ENCODE measurements around the gene ADAMTS17. TPM values are rescaled to one million over a fixed set of nuclear protein-coding genes. Genes with fewer than 3 reads are reported as not detected.

ADAMTS17 gene
- total RNA-seq, 2 donors from 2014 or later, result 4.0 to 6.8 TPM

GRCh38 chr15:100194996-100195395 is 146.8 kb downstream of the ADAMTS17 start:
- intact Hi-C loops (cut with DNase I), result loop anchor here in 1 of 2 donors (5.0 kb wide), 1 partner anchor 173 kb away; no protein-coding TSS in a partner anchor
- DNase-seq (ENCODE audit: low spot score), result no peak

DNA sequence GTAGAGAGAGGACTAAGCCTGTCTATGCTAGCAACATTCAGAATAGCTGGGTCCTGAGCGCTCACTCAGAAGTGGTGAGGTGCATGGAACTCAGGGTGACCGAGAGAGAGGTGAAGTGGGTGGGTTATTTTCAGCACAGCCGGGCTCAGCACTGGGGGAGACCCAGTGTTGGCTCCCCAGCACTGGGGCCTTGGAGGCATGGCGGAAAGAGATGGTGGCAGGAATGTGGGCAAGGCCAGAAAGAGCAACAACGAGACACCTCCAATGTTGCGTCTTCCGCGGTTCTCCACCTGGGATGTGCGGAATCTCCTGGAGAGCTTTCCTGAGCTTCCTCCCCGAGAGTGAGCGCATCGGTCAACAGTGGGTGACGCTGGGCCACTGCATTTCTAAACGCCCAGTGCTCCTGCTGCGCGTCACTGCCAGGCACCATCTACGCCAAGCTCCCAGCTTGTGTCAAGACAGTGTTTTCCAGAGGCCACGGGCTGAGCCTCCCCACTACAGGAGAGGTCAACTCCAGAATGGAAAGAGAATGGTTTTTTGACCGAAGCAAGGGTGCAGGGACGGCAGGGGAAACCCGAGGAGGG is 148.4 kb downstream of the ADAMTS17 start:
- intact Hi-C loops (cut with DNase I), result no loop called here
- DNase-seq (ENCODE audit: low spot score), result peak; percentile 49

GRCh38 chr15:100192097-100193080 is 149.4 kb downstream of the ADAMTS17 start:
- intact Hi-C loops (cut with DNase I), result no loop called here

GRCh38 chr15:100191161-100191560 is 150.6 kb downstream of the ADAMTS17 start:
- DNase-seq (ENCODE audit: low spot score), result peak; percentile 43
- intact Hi-C loops (cut with DNase I), result no loop called here

More at GRCh38 chr15:100192097-100193080, 149.4 kb downstream of the ADAMTS17 start:
- DNase-seq (ENCODE audit: low spot score), result peak; percentile 38

- DNase-seq (ENCODE audit: low spot score), result peak; percentile 49
- intact Hi-C loops (cut with DNase I), result no loop called here
Measured at GRCh38 chr15:100190675-100191074, 151.1 kb downstream of the ADAMTS17 start.

GRCh38 chr15:100189849-100190248 is 151.9 kb downstream of the ADAMTS17 start:
- DNase-seq (ENCODE audit: low spot score), result peak; percentile 68

DNA sequence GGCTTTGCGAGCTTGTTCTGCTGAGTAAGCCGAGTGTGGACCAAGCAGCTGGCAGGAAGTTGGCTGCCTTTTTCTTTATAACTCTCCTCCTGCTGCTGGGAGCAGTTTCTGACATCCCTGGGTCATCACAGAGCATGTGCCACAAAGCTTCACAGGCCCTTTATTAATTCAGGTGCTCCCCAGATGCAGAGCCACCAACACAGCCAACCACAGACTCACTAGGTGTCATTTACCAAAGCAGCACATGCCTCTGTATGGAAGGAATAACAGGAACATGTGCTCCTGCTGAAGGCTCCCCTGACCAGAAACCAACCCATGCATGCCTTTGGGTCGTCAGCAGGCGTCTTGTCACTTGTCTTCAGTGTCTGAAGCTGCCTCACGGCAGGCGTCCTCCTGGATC is 152.5 kb downstream of the ADAMTS17 start:
- intact Hi-C loops (cut with DNase I), result no loop called here
- DNase-seq (ENCODE audit: low spot score), result peak; percentile 67

More at GRCh38 chr15:100189849-100190248, 151.9 kb downstream of the ADAMTS17 start:
- intact Hi-C loops (cut with DNase I), result no loop called here

GRCh38 chr15:100187677-100188076 is 154.1 kb downstream of the ADAMTS17 start:
- peak; percentile 29 for DNase-seq (ENCODE audit: low spot score)
- intact Hi-C loops (cut with DNase I), result no loop called here

- peak; percentile 47 for DNase-seq (ENCODE audit: low spot score)
- intact Hi-C loops (cut with DNase I), result no loop called here
Measured at GRCh38 chr15:100186960-100187359, 154.8 kb downstream of the ADAMTS17 start.

GRCh38 chr15:100186366-100186765 is 155.4 kb downstream of the ADAMTS17 start:
- intact Hi-C loops (cut with DNase I), result no loop called here
- DNase-seq (ENCODE audit: low spot score), result peak; percentile 62

- intact Hi-C loops (cut with DNase I), result no loop called here
- DNase-seq (ENCODE audit: low spot score), result peak; percentile 43
Measured at GRCh38 chr15:100183921-100184495, 157.8 kb downstream of the ADAMTS17 start.

DNA sequence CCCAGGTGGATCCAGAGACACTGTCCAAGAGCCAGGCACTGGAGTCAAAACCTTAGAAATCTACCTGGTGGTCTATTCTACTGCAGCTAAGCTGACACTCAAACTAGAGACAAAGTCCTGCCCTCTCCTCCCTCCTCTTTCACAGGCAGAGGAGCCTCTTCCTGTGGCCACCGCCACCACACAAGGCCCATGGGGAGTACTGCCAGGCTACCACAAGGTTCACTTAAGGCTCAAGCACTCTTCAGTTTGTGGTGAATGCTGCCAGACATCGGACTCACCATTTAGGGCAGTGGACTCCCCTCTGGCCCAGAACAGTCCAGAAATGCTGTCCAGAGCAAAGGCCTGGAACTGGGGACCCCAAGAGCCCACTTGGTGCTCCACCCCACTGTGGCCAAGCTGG is 160.9 kb downstream of the ADAMTS17 start:
- intact Hi-C loops (cut with DNase I), result no loop called here
- DNase-seq (ENCODE audit: low spot score), result no peak

GRCh38 chr15:100175406-100176114 is 166.2 kb downstream of the ADAMTS17 start:
- intact Hi-C loops (cut with DNase I), result no loop called here
- DNase-seq (ENCODE audit: low spot score), result peak; percentile 52

DNA sequence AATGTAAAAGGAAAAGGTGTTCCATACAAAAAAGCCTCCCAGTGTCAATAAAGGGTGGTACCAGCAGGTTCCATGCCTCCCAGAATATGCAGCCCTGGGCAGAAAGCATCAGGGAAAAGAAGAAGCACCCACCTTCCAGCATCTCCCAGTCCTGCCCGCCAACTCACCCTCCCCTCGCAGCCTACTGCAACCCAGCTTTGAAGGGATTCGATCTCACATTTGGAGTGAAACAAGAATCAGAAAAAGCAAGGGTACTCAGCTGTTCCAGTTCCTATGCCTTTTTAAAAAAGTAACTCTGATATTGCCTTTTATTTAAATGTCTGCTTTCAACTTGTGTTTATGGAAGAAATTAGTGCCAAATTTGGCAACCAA is 166.9 kb downstream of the ADAMTS17 start:
- intact Hi-C loops (cut with DNase I), result no loop called here
- DNase-seq (ENCODE audit: low spot score), result no peak

DNA sequence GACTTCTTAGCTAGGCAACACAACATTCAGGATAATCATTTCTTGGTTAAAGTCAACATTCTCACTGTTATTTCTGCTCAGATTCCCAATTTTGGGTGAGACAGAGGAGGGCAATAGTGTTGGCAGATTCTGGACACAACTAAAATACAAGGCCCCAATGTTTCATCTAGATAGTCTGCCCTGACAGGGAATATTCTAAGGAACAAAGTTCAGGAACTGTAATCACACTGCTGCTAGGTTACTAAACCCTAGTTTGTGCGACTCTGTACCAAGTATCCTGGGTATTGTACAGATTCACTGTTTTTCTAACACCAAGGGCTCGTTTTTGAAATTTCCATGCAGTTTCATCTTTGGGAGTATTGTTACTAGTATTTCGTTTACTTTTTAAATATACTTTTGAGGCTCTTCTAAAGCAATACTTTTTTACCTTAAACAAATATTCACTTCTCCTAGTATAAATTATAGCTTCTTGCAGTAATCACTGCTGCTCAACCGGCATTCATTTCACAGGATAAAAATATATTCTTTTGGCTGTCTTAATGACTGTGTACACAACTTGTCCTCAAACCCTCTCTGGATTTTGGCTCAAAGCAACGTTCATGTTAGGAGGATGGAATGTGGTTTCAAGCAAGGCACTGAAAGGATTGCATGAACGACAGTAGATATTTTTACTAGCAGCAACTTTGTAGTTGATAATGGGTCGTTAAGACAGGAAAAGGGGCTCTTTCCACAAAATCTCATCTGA is 167.4 kb downstream of the ADAMTS17 start:
- intact Hi-C loops (cut with DNase I), result no loop called here
- DNase-seq (ENCODE audit: low spot score), result no peak

GRCh38 chr15:100172356-100173024 is 169.3 kb downstream of the ADAMTS17 start:
- intact Hi-C loops (cut with DNase I), result no loop called here
- no peak for DNase-seq (ENCODE audit: low spot score)

GRCh38 chr15:100171411-100171810 is 170.4 kb downstream of the ADAMTS17 start:
- no peak for DNase-seq (ENCODE audit: low spot score)
- intact Hi-C loops (cut with DNase I), result no loop called here
